ENCODE measurements around the gene CYP27C1. TPM values are rescaled to one million over a fixed set of nuclear protein-coding genes. Genes with fewer than 3 reads are reported as not detected.

CYP27C1 gene
- total RNA-seq, 1 donor from 2014 or later: not detected

Other genes starting within 250 kb of the CYP27C1 start
- 30.0 and 37.3 TPM in 2 replicates for gene BIN1, start 113.1 kb downstream of the CYP27C1 start, total RNA-seq
- gene ERCC3, start 73.8 kb upstream of the CYP27C1 start, total RNA-seq: 23.1 and 28.8 TPM in 2 replicates
- gene MAP3K2, start 167.7 kb upstream of the CYP27C1 start, total RNA-seq: 11.8 and 19.8 TPM in 2 replicates
- gene PROC, start 198.1 kb upstream of the CYP27C1 start, total RNA-seq: under 0.01 TPM in 2 replicates